CD4-positive, alpha-beta memory T cell (primary cell): Measurements from ENCODE around the gene HYAL2. TPM values are rescaled to one million over a fixed set of nuclear protein-coding genes. Genes with fewer than 3 reads are reported as not detected.
"Not testable (repeated sequence)": the region's sequence is repeated elsewhere in the genome, so short reads cannot be mapped to it uniquely, and the experiment has no call there.

ENCODE experiments used
- CTCF ChIA-PET: fragments of 350-600 bp; sonication (Branson Sonifier 250); formaldehyde crosslinking; loops from one replicate; lab custom pipeline; 2021; ENCODE audit warnings: inconsistent platforms; ENCODE audit not compliant: partially characterized antibody; lab: Charles Lee
- POLR2A ChIA-PET: fragments of 350-600 bp; sonication (Branson Sonifier 250); formaldehyde crosslinking; loops from one replicate; lab custom pipeline; 2021; ENCODE audit not compliant: partially characterized antibody; lab: Charles Lee
- DNase-seq, 5 donors: peaks; one replicate each; pipeline versions ENCODE4 v3.0.0 to v3.0.0-alpha.2; 2020 to 2022; ENCODE audit warnings: mixed read lengths in 1 of 5
- H3K27ac ChIP-seq: one replicate; pipeline ENCODE4 v1.7.0; 2013; ENCODE audit warnings: low read depth, low read length
- H3K27me3 ChIP-seq: 2 replicates; pipeline ENCODE4 v1.7.0; 2013; ENCODE audit warnings: mild to moderate bottlenecking, low read length, moderate library complexity; ENCODE audit not compliant: insufficient read depth
- H3K36me3 ChIP-seq: 2 replicates; pipeline ENCODE4 v1.7.0; 2013; ENCODE audit warnings: mild to moderate bottlenecking, low read length, moderate library complexity; ENCODE audit not compliant: insufficient read depth
- H3K4me1 ChIP-seq: 2 replicates; pipeline ENCODE4 v1.7.0; 2013; ENCODE audit warnings: mild to moderate bottlenecking, low read length, moderate library complexity; ENCODE audit not compliant: insufficient read depth
- H3K4me3 ChIP-seq, 2 donors: one replicate each; pipeline ENCODE4 v1.7.0; 2013; ENCODE audit warnings: low read length in 2 of 2, mild to moderate bottlenecking in 1 of 2
- H3K9me3 ChIP-seq, 2 donors: one replicate each; pipeline ENCODE4 v1.7.0; 2013; ENCODE audit warnings: low read length in 2 of 2, control low read depth in 1 of 2; ENCODE audit not compliant: control insufficient read depth in 1 of 2
- H3K27ac Mint-ChIP-seq, 7 donors: one replicate each; pipeline ENCODE4 v1.8.0; 2020 to 2021; ENCODE audit warnings: mixed read lengths in 7 of 7, mild to moderate bottlenecking in 6 of 7, inconsistent platforms in 3 of 7, moderate library complexity in 3 of 7
- H3K27me3 Mint-ChIP-seq, 2 donors: one replicate each; pipeline ENCODE4 v1.8.0; 2020 to 2021; ENCODE audit warnings: mixed read lengths in 2 of 2
- H3K36me3 Mint-ChIP-seq, 2 donors: one replicate each; pipeline ENCODE4 v1.8.0; 2020 to 2021; ENCODE audit warnings: mixed read lengths in 2 of 2, inconsistent platforms in 1 of 2, mild to moderate bottlenecking in 1 of 2
- H3K4me1 Mint-ChIP-seq, 4 donors: one replicate each; pipeline ENCODE4 v1.8.0; 2020 to 2021; ENCODE audit warnings: mixed read lengths in 4 of 4, mild to moderate bottlenecking in 1 of 4
- H3K4me3 Mint-ChIP-seq, 8 donors: one replicate each; pipeline ENCODE4 v1.8.0; 2020 to 2021; ENCODE audit warnings: mixed read lengths in 8 of 8, mild to moderate bottlenecking in 7 of 8, moderate library complexity in 6 of 8, inconsistent platforms in 3 of 8
- H3K9me3 Mint-ChIP-seq, 8 donors: one replicate each; pipeline ENCODE4 v1.8.0; 2020 to 2021; ENCODE audit warnings: mixed read lengths in 8 of 8, mild to moderate bottlenecking in 5 of 8, inconsistent platforms in 3 of 8, moderate library complexity in 1 of 8
- intact Hi-C: fragments of 100-400 bp; cut with micrococcal nuclease; formaldehyde crosslinking; loops from one replicate; pipeline ENCODE4 v1.15.1; 2023
- polyA plus RNA-seq, 2 donors: library from polyadenylated mRNA; unstranded; fragments of 300-500 nt; fragmentation: Illumina TruSeq; gene quantifications; one replicate each; pipeline ENCODE4 v1.2.3, GENCODE V29; 2021
- total RNA-seq, 2 experiments: library from RNA; stranded (reverse); gene quantifications; one replicate each; pipeline ENCODE4 v1.2.3, GENCODE V29; 2021

Gene HYAL2
- total and polyA plus RNA-seq, 4 experiments from 2014 or later, result 3.7 to 12.3 (median 7.2) TPM

DNA sequence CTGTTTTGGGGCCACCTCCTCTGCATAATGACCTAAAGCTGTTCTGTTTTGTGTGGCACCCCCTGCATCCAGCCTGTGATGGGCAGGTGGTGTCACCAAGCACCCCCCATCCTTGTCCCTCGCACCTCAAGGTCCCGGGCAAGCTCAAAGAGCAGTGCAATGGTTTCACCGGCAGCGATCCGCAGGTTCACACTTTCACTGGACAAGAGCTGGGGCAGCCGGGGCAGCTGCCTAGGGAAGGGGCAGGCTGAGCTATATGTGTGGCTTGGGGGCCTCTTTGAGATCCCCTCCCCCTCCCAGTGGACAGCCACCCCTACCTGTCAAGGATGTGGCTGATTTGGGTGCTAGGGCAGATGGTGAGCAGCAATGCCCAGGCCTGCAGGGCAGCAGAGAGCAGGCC lies 33.4 kb downstream of the HYAL2 start:
- POLR2A ChIA-PET, result interaction anchor here (0.9 to 1.0 kb wide), 2 partner anchors 10 to 64 kb away, joined by 3 to 4 read pairs; partner anchors contain the start of genes HYAL3 and NAA80
- Mint-ChIP-seq H3K4me1 (peaks cover 12 to 28% (median 18%) of the 10 kb centered on the region in 4 donors), H3K9me3 (peaks cover 0 to 1% (median 0%) of the 10 kb centered on the region in 8 donors), H3K4me3 (no peak overlapping the region), H3K27ac (no peak overlapping the region), H3K36me3 (peaks cover 0 to 25% of the 10 kb centered on the region in 2 donors), H3K27me3 (no peaks in the 10 kb centered on the region)
- Histone ChIP-seq H3K27me3 (no peaks in the 10 kb centered on the region), H3K36me3 (peaks cover 25% of the 10 kb centered on the region), H3K27ac (no peak overlapping the region), H3K4me1 (peaks cover 24% of the 10 kb centered on the region), H3K4me3 (no peak overlapping the region), H3K9me3 (no peaks in the 10 kb centered on the region)
- intact Hi-C loops, result no loop called here
- DNase-seq, result peak in 1 of 5 donors; percentile 19
- CTCF ChIA-PET, result interaction anchor here (1.1 to 1.3 kb wide), 3 partner anchors 35 to 64 kb away, joined by 3 to 6 read pairs (median 3); no protein-coding TSS in a partner anchor

DNA sequence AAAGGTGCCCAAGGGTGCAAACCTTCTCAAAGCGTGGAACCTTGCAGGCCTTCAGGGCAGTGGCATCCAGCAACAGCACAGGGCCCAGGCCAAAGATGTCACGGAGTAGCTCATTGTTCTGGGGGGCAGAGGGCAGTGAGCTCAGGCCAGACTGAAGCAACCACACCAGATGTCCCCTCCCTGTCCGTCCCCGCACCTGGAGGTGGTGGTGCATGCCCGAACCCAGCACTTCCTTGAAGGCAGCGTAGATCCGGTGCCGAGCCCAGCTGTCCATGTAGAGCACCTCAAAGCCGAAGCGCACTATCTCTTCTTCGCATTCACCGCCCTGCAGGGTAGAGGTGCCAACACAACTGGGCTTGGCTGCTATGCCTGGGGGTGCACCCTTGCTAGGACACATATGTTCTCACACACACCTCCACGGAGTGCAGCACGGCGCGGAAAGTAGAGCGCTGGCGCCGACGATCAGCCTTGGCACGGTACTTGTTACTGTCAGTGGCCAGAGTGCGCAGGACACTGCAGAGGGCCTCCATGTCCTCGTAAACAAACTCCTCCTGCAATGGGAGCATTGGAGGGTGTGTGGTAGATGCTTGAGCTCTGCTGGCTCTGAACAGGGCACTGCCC lies 34.0 kb downstream of the HYAL2 start:
- Mint-ChIP-seq H3K27ac (no peak overlapping the region), H3K36me3 (peaks cover 0 to 25% of the 10 kb centered on the region in 2 donors), H3K9me3 (peaks cover 0 to 1% (median 0%) of the 10 kb centered on the region in 8 donors), H3K27me3 (no peaks in the 10 kb centered on the region), H3K4me3 (no peak overlapping the region), H3K4me1 (peaks cover 12 to 28% (median 18%) of the 10 kb centered on the region in 4 donors)
- Histone ChIP-seq H3K27me3 (no peaks in the 10 kb centered on the region), H3K9me3 (no peaks in the 10 kb centered on the region), H3K27ac (no peak overlapping the region), H3K4me3 (no peak overlapping the region), H3K4me1 (peaks cover 24% of the 10 kb centered on the region), H3K36me3 (peaks cover 25% of the 10 kb centered on the region)
- DNase-seq, result peak in 1 of 5 donors; percentile 37
- intact Hi-C loops, result no loop called here
- CTCF ChIA-PET, result interaction anchor here (1.1 kb wide), 1 partner anchor 42 kb away, joined by 3 read pairs; no protein-coding TSS in a partner anchor
- POLR2A ChIA-PET, result interaction anchor here (0.9 to 1.3 kb wide), 3 partner anchors 9 to 63 kb away, joined by 3 to 4 read pairs (median 3); partner anchors contain the start of genes HYAL3 and NAA80

DNA sequence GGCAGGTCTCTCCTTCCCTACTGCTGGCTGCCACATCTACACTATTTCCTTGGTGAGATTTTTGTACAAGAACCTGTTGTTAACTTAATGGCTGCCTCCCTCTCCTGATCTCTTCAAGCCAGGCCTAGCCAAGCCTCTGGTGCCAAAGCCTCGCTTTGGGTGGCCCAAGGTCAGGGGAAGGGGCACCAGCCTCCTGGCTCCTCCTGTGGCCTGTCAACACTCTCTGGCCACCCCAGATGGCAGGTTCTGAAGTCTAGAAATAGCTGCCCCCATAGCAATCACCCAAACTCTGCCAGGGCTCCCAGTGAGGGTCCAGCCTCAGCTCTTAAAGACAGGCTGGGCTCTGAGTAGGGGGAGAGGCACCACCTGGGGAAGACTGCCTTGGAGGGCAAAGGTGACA lies 35.3 kb downstream of the HYAL2 start:
- Histone ChIP-seq H3K27me3 (no peaks in the 10 kb centered on the region), H3K4me1 (peaks cover 16% of the 10 kb centered on the region), H3K9me3 (no peaks in the 10 kb centered on the region), H3K36me3 (peaks cover 25% of the 10 kb centered on the region), H3K27ac (no peak overlapping the region), H3K4me3 (no peak overlapping the region)
- Mint-ChIP-seq H3K27me3 (no peaks in the 10 kb centered on the region), H3K4me3 (peak overlapping the region in 1 of 8 donors; percentile 25), H3K27ac (peak overlapping the region in 1 of 7 donors; percentile 15), H3K4me1 (peaks cover 5 to 16% (median 9%) of the 10 kb centered on the region in 4 donors), H3K9me3 (no peaks in the 10 kb centered on the region), H3K36me3 (peaks cover 0 to 25% of the 10 kb centered on the region in 2 donors)
- intact Hi-C loops, result no loop called here
- POLR2A ChIA-PET, result interaction anchor here (1.3 kb wide), 1 partner anchor 10 kb away, joined by 3 read pairs; no protein-coding TSS in a partner anchor
- DNase-seq, result no peak
- CTCF ChIA-PET, result no interaction called here

DNA sequence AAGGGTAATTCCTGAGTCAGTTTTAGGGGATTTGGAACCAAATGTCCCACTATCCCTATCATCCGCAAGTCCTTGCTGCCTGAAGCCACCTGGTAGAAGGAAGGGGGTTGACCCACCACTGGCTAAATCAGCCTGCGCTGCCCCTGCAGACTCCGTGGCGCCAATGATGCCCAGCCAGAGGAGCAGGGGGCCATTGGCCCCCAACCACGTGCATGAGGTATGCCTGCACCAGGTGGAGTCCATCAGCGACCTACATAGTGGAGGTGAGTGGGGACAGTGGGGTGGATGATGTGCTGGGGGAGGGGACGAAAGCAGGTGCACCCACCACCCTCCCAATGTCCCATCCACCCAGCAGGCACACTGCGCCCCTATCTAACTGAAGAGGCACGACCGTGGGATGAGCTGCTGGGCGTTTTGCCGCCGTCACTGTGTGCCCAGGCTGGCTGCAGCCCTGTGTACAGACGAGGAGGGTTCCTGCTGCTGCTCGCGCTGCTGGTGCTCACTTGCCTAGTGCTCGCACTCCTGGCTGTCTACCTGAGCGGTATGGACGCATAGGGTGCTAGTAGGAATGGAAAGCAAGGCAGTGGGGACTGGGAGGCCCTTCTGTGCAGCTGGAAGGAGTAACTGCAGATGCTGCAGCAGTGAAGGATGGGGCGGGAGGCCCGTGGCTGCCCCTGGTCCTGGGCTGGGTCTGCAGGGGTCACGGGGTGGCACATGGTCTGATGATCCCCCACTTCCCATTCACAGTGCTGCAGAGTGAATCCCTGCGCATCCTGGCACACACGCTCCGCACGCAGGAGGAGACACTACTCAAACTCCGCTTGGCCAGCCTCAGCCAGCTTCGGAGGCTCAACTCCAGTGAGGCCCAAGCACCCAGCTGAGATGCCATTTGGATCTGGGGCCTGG lies 36.0 kb downstream of the HYAL2 start:
- ChIA-PET CTCF (no interaction called here), POLR2A (interaction anchor here (1.3 kb wide), 1 partner anchor 11 kb away, joined by 3 read pairs; no protein-coding TSS in a partner anchor)
- H3K9me3 ChIP-seq, result no peaks in the 10 kb centered on the region
- H3K27ac ChIP-seq, result no peak overlapping the region
- intact Hi-C loops, result no loop called here
- Mint-ChIP-seq H3K4me3 (no peak overlapping the region), H3K36me3 (peaks cover 0 to 25% of the 10 kb centered on the region in 2 donors), H3K4me1 (peaks cover 4 to 12% (median 8%) of the 10 kb centered on the region in 4 donors), H3K9me3 (no peaks in the 10 kb centered on the region), H3K27me3 (no peaks in the 10 kb centered on the region), H3K27ac (no peak overlapping the region)
- H3K36me3 ChIP-seq, result peaks cover 25% of the 10 kb centered on the region
- no peaks in the 10 kb centered on the region for H3K27me3 ChIP-seq
- peaks cover 13% of the 10 kb centered on the region for H3K4me1 ChIP-seq
- no peak overlapping the region for H3K4me3 ChIP-seq
- DNase-seq, result peak in 1 of 5 donors; percentile 7

DNA sequence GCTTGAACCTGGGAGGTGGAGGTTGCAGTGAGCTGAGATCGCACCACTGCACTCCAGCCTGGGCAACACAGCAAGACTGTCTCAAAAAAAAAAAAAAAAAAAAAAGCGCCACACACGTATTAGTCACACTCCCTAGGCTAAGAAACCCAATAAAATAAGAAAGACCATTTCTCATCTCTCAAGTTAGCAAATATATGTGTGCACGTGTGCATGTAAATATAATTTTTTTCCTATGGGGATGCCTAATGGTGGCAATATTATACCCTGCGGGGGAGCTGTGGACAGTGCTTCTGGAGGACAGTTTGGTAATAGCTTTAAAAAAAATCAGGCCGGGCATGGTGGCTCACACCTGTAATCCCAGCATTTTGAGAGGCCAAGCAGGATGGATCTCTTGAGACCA lies 38.4 kb downstream of the HYAL2 start:
- H3K4me3 ChIP-seq, DNase-seq, H3K27me3 Mint-ChIP-seq, H3K9me3 Mint-ChIP-seq, H3K4me3 Mint-ChIP-seq, H3K27ac Mint-ChIP-seq, H3K4me1 Mint-ChIP-seq, H3K9me3 ChIP-seq, intact Hi-C loops, H3K27me3 ChIP-seq, H3K4me1 ChIP-seq, H3K27ac ChIP-seq: not testable (repeated sequence)
- CTCF ChIA-PET, result interaction anchor here (0.6 to 1.3 kb wide), 6 partner anchors 14 to 810 kb away, joined by 3 to 4 read pairs (median 3); no protein-coding TSS in a partner anchor
- POLR2A ChIA-PET, result interaction anchor here (1.3 kb wide), 1 partner anchor 21 kb away, joined by 3 read pairs; no protein-coding TSS in a partner anchor
- peaks cover 12% of the 10 kb centered on the region for H3K36me3 ChIP-seq
- peaks cover 0 to 14% of the 10 kb centered on the region in 2 donors for H3K36me3 Mint-ChIP-seq

DNA sequence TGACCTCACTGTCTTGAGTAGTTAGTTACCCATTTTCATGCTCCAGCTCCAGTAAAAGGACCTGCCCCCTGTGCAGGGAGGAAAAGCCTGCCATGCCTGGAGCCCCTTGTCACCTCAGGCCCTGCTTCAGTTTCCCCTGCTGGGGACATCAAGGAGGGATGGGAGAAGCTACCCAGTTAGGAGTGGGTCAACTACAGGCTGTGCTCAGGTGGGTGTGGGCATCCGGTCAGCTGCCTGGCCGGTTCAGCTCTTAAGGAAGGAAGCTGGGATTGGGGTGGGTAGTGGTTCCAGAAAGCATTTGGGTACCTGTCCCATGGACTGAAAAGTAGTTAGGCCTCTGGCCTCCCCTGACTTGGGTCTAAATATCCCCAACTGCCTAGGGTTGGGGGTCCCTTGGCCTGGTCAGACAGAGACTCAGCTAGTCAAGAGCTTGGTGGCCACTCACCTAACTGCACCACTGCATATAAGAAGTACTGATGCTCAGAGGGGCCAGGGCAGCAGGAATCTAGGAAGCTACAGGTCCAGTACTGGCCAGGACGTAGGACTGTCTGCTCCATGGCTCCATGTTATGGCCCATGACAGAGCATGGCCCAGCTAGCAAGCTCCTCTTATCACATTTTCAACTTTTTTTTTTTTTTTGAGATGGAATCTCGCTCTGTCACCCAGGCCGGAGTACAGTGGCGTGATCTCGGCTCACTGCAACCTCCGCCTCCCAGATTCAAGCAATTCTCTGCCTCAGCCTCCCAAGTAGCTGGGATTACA lies 43.1 kb downstream of the HYAL2 start:
- H3K4me3 Mint-ChIP-seq, result no peak overlapping the region
- H3K9me3 Mint-ChIP-seq, result no peaks in the 10 kb centered on the region
- H3K4me3 ChIP-seq, result no peak overlapping the region
- peaks cover 6 to 18% (median 13%) of the 10 kb centered on the region in 4 donors for H3K4me1 Mint-ChIP-seq
- CTCF ChIA-PET, result interaction anchor here (1.0 to 1.5 kb wide), 4 partner anchors 19 to 85 kb away, joined by 3 to 6 read pairs (median 4); no protein-coding TSS in a partner anchor
- peak in 1 of 5 donors; percentile 29 for DNase-seq
- POLR2A ChIA-PET, result interaction anchor here (0.6 to 0.7 kb wide), 2 partner anchors 16 to 157 kb away, joined by 3 read pairs; no protein-coding TSS in a partner anchor
- H3K27me3 Mint-ChIP-seq, result peaks cover 16 to 18% of the 10 kb centered on the region in 2 donors
- H3K27me3 ChIP-seq, result peaks cover 23% of the 10 kb centered on the region
- H3K27ac ChIP-seq, result no peak overlapping the region
- no peaks in the 10 kb centered on the region for H3K9me3 ChIP-seq
- intact Hi-C loops, result no loop called here
- peak overlapping the region in 1 of 7 donors; percentile 66 for H3K27ac Mint-ChIP-seq
- H3K36me3 Mint-ChIP-seq, result no peaks in the 10 kb centered on the region
- peaks cover 21% of the 10 kb centered on the region for H3K4me1 ChIP-seq
- no peaks in the 10 kb centered on the region for H3K36me3 ChIP-seq
